Activated CD4-positive, CD25-positive, alpha-beta regulatory T cell treated with anti-CD3 and anti-CD28 coated beads, Interleukin-2, amount 50 U/mL, for 72 hours (primary cell): ENCODE measurements around the gene GRHL3.

ENCODE experiments used
- DNase-seq: peaks from one replicate; pipeline ENCODE4 v3.0.0; 2021

Gene GRHL3

DNA sequence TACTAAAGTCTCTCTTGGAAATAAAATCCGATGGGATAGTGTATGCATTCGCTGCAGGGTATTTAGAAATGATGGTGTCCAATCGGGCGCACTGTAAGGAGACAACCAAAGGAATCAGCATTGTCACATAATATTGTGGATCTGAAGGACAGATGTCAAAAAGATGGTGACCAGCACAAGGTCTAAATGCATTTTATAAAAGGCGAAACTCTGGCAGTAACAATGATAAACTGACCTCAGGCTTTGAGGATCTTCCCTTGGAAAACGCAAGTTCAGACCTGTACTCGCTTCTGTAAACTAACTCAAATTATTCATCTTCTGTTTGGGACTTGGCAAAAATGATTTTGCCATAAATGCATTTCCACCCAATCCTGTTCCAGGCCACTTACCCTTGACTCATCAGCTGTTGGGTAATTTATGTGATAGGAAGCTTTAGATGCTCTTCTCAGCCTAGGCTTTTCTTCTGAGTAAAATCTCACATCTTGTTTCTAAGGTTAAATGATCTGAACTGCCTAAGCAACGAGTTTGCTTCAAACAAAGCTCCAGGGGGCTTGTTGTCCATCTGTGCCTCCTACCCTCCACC is 60.7 kb downstream of the GRHL3 start:
- DNase-seq: no peak

- DNase-seq: no peak
Measured at GRCh38 chr1:24380508-24380907, 61.4 kb downstream of the GRHL3 start.

DNA sequence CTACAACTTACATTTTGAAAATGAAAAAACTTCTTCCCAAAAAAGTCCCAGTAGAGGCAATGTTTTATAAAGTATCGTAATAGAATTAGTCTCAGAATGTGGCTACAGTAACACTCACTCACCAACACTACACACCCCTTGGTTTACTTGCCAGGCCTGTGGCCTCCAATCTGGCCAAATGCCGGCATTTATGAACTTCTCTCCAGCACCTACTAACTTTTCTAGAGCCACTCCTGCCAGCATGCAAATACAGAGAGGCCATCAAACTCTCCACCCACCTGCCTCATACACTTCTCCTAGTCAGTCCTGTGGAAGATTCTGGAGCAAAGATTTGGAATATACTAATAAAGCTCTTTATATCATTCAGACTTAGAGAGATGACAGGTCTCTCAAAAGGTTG is 62.1 kb downstream of the GRHL3 start:
- no peak for DNase-seq

DNA sequence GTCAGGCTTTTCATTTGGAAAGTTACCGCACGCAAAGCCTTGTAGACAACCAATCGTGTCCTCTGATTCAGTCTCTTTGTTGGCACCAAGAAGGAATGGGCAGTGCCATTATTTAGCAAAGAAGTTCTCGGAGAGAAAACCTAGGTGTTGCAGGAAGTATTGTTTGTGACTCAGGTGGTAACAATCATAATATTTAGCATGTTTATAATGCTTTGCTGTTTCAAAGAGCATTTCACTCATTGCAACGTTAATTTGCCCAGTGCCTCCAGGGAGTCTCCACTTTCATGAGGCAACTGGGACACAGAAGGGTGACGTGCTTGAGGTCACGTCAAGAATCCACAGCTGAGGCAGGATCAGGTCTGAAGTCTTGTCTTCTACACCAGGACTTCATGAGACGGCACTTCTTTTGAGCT is 63.0 kb downstream of the GRHL3 start:
- DNase-seq: no peak

DNA sequence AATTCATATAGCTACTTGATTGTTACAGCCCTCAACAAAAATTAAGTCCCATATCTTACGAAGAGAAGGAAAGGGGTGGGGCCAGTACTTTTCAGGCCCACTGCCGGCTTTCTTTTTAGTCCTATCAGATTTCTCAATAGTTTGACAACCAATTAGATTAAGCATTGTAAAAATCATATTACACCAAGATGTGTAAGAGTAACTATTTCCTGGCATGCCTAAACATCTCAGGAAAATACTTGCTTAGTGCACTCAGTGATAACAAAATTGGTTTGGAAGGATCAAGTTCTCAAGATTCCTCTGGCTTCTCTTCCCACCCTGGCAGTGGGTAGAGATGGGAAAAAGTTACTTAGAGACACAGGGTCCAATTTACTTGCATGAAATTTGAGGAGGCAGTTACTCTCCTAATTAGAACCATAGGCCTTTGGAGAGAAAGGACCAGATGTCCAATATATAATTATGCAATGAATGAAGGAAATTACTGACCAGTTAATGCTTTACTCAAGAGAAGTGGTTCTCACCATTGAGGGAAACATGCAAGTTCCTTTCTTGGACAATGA is 64.3 kb downstream of the GRHL3 start:
- DNase-seq: no peak

DNA sequence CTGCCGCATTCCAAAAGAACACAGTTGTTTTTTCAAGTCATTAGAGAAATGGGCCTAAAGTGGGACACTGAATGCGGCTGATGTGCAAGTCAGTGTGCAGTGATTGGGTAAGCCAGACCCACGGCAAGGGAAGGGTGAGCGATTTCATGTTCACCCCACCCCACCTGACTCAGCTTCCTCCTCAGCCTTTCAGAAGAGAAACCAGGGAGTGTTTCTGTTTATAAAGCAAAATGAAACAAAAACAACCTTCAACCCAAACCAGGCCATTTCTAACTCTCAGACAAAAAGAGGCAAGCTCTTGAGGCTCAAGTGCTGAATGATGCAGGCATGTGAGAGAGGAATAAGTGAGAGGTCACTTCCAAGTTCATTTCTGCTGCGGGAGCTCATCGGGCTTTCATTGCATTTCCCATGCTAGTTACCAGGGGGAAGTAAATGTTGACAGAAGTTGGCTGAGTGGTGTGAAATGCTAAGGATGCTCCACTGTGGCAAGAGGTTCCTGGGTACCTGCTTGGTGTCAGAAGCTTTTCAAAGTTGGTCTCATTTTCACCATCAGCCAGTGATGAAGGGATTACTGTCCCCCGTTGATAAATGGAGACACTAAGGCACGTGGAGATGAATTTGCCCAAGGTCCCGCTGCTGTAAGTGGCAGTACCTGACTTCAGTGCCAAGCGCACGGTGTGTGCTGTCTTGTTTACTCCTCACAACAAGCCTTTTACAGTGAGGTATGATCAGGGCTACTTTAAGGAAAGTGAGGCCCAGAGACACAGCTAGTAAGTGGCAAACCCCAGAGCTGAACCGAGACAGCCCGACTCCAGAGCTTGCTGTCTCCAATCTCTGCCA is 65.3 kb downstream of the GRHL3 start:
- no peak for DNase-seq

DNA sequence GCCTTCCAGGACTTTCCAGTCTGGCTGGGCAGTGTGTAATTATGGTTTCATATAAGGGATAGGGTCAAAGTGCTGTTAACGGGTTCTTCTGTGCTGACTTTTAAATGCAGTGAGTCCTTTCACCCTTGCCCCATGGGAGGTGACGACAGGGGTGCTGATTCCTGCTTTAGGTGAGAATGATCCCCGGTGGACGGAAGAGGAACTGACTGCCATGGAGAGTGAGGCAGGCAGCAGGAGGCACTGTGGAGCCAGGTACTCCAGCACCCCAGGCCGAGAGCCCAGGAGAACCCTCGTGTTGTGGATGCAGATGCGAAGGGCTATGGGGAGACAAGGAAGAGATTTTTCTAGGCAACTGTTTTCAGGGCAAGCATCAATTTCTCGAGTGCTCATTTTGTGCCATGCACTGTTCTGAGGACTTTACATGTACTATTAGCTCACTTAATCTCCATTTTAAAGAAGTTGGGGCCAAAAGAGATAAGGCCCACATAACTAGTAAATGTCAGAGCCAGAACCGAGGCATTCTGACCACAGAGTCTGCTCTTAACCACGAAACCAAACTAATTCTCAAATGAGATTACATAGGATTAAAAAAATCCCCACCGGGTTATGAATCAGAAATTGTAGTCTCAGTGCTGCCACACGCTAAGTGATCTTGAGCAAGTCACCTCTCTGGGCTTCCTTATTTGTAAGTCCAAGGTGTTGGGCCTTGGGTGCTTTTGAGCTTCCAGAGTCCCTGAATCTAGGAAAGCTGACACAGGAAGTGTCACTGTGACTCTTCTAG is 66.2 kb downstream of the GRHL3 start:
- DNase-seq: no peak

- DNase-seq: no peak
Measured at GRCh38 chr1:24386241-24386640, 67.1 kb downstream of the GRHL3 start.

GRCh38 chr1:24386931-24387330 is 67.8 kb downstream of the GRHL3 start:
- DNase-seq: no peak

GRCh38 chr1:24387636-24388175 is 68.5 kb downstream of the GRHL3 start:
- no peak for DNase-seq

- DNase-seq: no peak
Measured at GRCh38 chr1:24388331-24388885, 69.3 kb downstream of the GRHL3 start.

GRCh38 chr1:24389231-24389678 is 70.1 kb downstream of the GRHL3 start:
- DNase-seq: no peak

GRCh38 chr1:24390924-24391782 is 72.0 kb downstream of the GRHL3 start:
- DNase-seq: peak; percentile 61

GRCh38 chr1:24391882-24392603 is 72.9 kb downstream of the GRHL3 start:
- peak; percentile 70 for DNase-seq

DNA sequence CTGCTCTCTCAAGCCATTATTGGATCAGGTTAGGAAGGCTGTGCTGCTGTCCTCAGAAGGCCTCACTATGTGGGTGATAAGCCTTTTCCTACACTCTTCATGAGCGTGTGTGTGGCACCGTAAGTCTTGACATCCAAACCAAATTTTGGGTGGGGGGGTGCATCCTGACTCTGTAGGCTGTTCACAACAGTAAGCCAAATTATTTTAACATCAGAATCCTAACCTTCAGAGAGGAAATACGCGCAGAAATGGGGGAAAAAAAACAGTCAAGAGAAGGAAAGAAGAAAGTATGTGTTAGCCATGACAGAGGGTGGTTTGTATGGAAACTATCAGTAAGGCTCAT is 73.4 kb downstream of the GRHL3 start:
- no peak for DNase-seq

- no peak for DNase-seq
Measured at GRCh38 chr1:24392982-24393650, 74.0 kb downstream of the GRHL3 start.

GRCh38 chr1:24393892-24394291 is 74.7 kb downstream of the GRHL3 start:
- no peak for DNase-seq

DNA sequence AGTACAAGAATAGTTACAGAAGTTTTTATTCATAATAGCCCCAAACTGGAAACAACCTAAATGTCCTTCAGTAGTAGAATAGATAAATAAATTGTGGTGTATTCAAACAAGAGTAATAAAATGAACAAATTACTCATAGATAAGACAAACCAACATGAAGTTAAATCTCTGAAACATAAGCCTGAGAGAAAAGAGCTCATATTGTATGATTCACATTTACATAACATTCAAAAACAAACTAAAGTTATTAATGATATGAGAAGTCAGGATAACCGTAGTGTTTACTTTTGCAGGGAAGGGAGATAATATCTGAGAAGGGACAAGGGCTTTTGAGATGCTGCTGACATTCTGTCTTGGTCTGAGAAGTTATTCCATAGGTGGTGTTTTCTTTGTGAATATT is 80.9 kb downstream of the GRHL3 start:
- no peak for DNase-seq

- DNase-seq: no peak
Measured at GRCh38 chr1:24403806-24404205, 84.6 kb downstream of the GRHL3 start.
